Left lung (tissue), 10 donors: ENCODE measurements around the gene VOPP1. TPM values are rescaled to one million over a fixed set of nuclear protein-coding genes. Genes with fewer than 3 reads are reported as not detected.
A peak's percentile ranks its signal among the peaks of the same experiment; 100 is the strongest.

ENCODE experiments used
- ATAC-seq: fragments of 200-7000 bp; cut with Tn5 transposase; one replicate; pipeline ENCODE4 v1.9.1; 2020; ENCODE audit warnings: moderate library complexity
- DNase-seq, 4 donors: peaks; one replicate each; pipeline ENCODE4 v3.0.0-alpha.2; 2013 to 2020
- H3K27ac ChIP-seq, 2 donors: fragments of 200-600 bp; sonication (generic) in 1 of 2; one replicate each; pipeline versions ENCODE4 v1.5.0 to v1.8.0; 2020 to 2021
- H3K27me3 ChIP-seq, 2 donors: fragments of 200-600 bp; sonication (generic) in 1 of 2; one replicate each; pipeline versions ENCODE4 v1.5.0 to v1.8.0; 2020 to 2021
- H3K36me3 ChIP-seq, 2 donors: fragments of 200-600 bp; sonication (generic) in 1 of 2; one replicate each; pipeline versions ENCODE4 v1.5.0 to v1.8.0; 2020 to 2021
- H3K4me1 ChIP-seq, 2 donors: fragments of 200-600 bp; one replicate each; pipeline ENCODE4 v1.8.0; 2021
- H3K4me3 ChIP-seq, 2 donors: fragments of 200-600 bp; sonication (generic) in 1 of 2; one replicate each; pipeline versions ENCODE4 v1.5.0 to v1.8.0; 2020 to 2021; ENCODE audit warnings: mild to moderate bottlenecking in 1 of 2
- H3K9me3 ChIP-seq, 2 donors: fragments of 200-600 bp; sonication (generic) in 1 of 2; one replicate each; pipeline versions ENCODE4 v1.5.0 to v1.8.0; 2020 to 2021
- CTCF ChIP-seq, 2 donors: fragments of 200-600 bp; sonication (generic) in 1 of 2; IDR thresholded peaks; one replicate each; pipeline versions ENCODE4 v1.5.0 to v1.8.0; 2021; ENCODE audit warnings: antibody characterized with exemption in 2 of 2
- intact Hi-C, 2 donors: fragments of 100-400 bp; cut with DNase I; formaldehyde crosslinking; loops; one replicate each; pipeline versions ENCODE4 v1.11.2 to v1.14.2; 2022
- polyA plus RNA-seq, 6 donors: library from polyadenylated mRNA; unstranded; fragments of 120-200 nt; gene quantifications; one replicate each; pipeline ENCODE4 v1.2.1, GENCODE V29; 2013; ENCODE audit not compliant: insufficient read length in 6 of 6
- total RNA-seq, 2 donors: library from RNA; stranded (reverse); fragmentation: NEBNext Ultra II Directional; extraction: Animal tissue kit (Norgen Biotek cat#: 25700); gene quantifications; one replicate each; pipeline ENCODE4 v1.2.1, GENCODE V29; 2021
- donor health status: DM: no; HTN: yes; CAD: no.
- donor health status: DM: no; HTN: no; CAD: no.

The VOPP1 gene
- total and polyA plus RNA-seq, 8 donors, result 35.4 to 68.5 (median 40.4) TPM

GRCh38 chr7:55469721-55470120 lies 102.6 kb downstream of the VOPP1 start:
- no peak for ATAC-seq
- H3K27me3 ChIP-seq, result no peaks in the 10 kb centered on the region
- intact Hi-C loops, result no loop called here
- H3K4me3 ChIP-seq, result no peak overlapping the region
- H3K27ac ChIP-seq, result peak overlapping the region in 1 of 2 donors; percentile 48
- no peaks in the 10 kb centered on the region for H3K4me1 ChIP-seq
- no peak for DNase-seq
- H3K9me3 ChIP-seq, result no peaks in the 10 kb centered on the region
- peaks cover 0 to 44% of the 10 kb centered on the region in 2 donors for H3K36me3 ChIP-seq
- no peak for TF ChIP-seq CTCF (IDR thresholded peaks at IDR 0.05)

- no peak for DNase-seq
- Histone ChIP-seq H3K9me3 (no peaks in the 10 kb centered on the region), H3K27me3 (no peaks in the 10 kb centered on the region), H3K4me1 (no peaks in the 10 kb centered on the region), H3K4me3 (no peak overlapping the region), H3K36me3 (peaks cover 0 to 44% of the 10 kb centered on the region in 2 donors), H3K27ac (no peak overlapping the region)
- no peak for TF ChIP-seq CTCF (IDR thresholded peaks at IDR 0.05)
- intact Hi-C loops, result no loop called here
- ATAC-seq, result no peak
Observed at GRCh38 chr7:55469271-55469681, 103.0 kb downstream of the VOPP1 start.

GRCh38 chr7:55468495-55468894 lies 103.8 kb downstream of the VOPP1 start:
- TF ChIP-seq CTCF (IDR thresholded peaks at IDR 0.05), result no peak
- Histone ChIP-seq H3K27ac (no peak overlapping the region), H3K27me3 (no peaks in the 10 kb centered on the region), H3K9me3 (no peaks in the 10 kb centered on the region), H3K4me1 (no peaks in the 10 kb centered on the region), H3K36me3 (peaks cover 0 to 45% of the 10 kb centered on the region in 2 donors), H3K4me3 (no peak overlapping the region)
- ATAC-seq (no peak), DNase-seq (no peak)
- intact Hi-C loops, result no loop called here

- H3K4me3 ChIP-seq, result no peak overlapping the region
- intact Hi-C loops, result no loop called here
- no peaks in the 10 kb centered on the region for H3K9me3 ChIP-seq
- H3K27me3 ChIP-seq, result no peaks in the 10 kb centered on the region
- ATAC-seq (no peak), DNase-seq (no peak)
- peaks cover 0 to 39% of the 10 kb centered on the region in 2 donors for H3K36me3 ChIP-seq
- H3K27ac ChIP-seq, result no peak overlapping the region
- TF ChIP-seq CTCF (IDR thresholded peaks at IDR 0.05), result no peak
- no peaks in the 10 kb centered on the region for H3K4me1 ChIP-seq
Observed at GRCh38 chr7:55467047-55467593, 105.2 kb downstream of the VOPP1 start.

- intact Hi-C loops, result no loop called here
- ATAC-seq (no peak), DNase-seq (no peak)
- Histone ChIP-seq H3K9me3 (peaks cover 0 to 13% of the 10 kb centered on the region in 2 donors), H3K36me3 (peaks cover 0 to 39% of the 10 kb centered on the region in 2 donors), H3K27ac (no peak overlapping the region), H3K4me3 (no peak overlapping the region), H3K4me1 (no peaks in the 10 kb centered on the region), H3K27me3 (no peaks in the 10 kb centered on the region)
- no peak for TF ChIP-seq CTCF (IDR thresholded peaks at IDR 0.05)
Observed at GRCh38 chr7:55465691-55466090, 106.6 kb downstream of the VOPP1 start.
